Activated CD4-positive, alpha-beta T cell treated with anti-CD3 and anti-CD28 coated beads, Interleukin-2, amount 10 ng/mL, durations not matched to agents 24 days and 14 days (primary cell): ENCODE results near the gene TBC1D8. TPM values are rescaled to one million over a fixed set of nuclear protein-coding genes. Genes with fewer than 3 reads are reported as not detected.

ENCODE experiments used
- DNase-seq: peaks from one replicate; pipeline ENCODE4 v3.0.0; 2022
- H3K27ac Mint-ChIP-seq: one replicate; pipeline ENCODE4 v1.8.0; 2022; ENCODE audit warnings: mild to moderate bottlenecking, mixed read lengths
- H3K27me3 Mint-ChIP-seq: one replicate; pipeline ENCODE4 v1.8.0; 2022; ENCODE audit warnings: mixed read lengths
- H3K36me3 Mint-ChIP-seq: one replicate; pipeline ENCODE4 v1.8.0; 2022; ENCODE audit warnings: low read depth, mild to moderate bottlenecking, mixed read lengths
- H3K4me1 Mint-ChIP-seq: one replicate; pipeline ENCODE4 v1.8.0; 2021; ENCODE audit warnings: mixed read lengths
- H3K4me3 Mint-ChIP-seq: one replicate; pipeline ENCODE4 v1.8.0; 2022; ENCODE audit warnings: mild to moderate bottlenecking, moderate library complexity, mixed read lengths
- H3K9me3 Mint-ChIP-seq: one replicate; pipeline ENCODE4 v1.8.0; 2021; ENCODE audit warnings: mixed read lengths
- intact Hi-C: fragments of 100-400 bp; cut with micrococcal nuclease; formaldehyde crosslinking; loops from one replicate; pipeline ENCODE4 v1.15.1; 2023
- total RNA-seq: library from RNA; stranded (reverse); gene quantifications from 2 replicates; pipeline ENCODE4 v1.2.3, GENCODE V29; 2022

TBC1D8 gene
- total RNA-seq, 1 donor from 2014 or later = 1.4 TPM

DNA sequence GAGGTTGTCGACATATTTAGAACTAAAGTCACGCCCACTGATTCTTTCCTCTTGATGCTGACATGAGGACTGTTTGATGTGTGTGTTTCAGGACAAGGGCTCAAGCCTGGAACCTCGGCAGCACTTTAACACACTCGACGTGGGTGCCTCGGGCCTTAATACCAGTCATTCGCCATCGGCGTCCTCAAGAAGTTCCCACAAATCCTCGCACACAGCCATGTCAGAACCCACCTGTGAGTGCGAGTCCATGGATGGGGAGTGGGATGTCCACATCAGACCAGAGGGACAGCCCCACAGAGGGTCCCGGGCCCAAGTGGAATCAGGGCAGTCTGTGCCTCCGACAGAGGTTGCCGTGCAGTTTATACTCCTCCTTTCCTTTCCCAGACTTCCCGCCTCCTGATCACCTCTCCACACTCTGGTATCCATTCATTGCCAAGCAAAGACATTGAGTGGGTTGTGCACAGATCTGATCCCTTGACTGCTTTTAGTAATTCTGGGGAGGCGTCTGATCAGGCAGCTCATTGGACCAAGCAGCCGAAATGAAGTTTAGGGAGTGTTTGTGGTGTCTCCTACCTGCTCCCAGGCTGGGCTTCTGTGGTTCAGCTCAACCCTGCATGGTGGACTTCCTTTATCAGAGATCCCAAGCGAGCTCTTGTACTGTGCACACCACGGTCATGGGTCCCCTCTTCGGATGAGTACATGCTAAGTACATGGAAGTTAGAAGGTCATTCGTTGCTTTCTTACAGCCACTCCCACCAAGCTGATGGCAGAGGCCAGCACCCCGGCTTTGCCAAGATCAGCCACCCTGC is 176.3 kb downstream of the TBC1D8 start:
- H3K27me3 Mint-ChIP-seq = no peaks in the 10 kb centered on the region
- intact Hi-C loops = no loop called here
- no peak for DNase-seq
- H3K4me1 Mint-ChIP-seq = peaks cover 2% of the 10 kb centered on the region
- H3K9me3 Mint-ChIP-seq = no peaks in the 10 kb centered on the region
- no peak overlapping the region for H3K4me3 Mint-ChIP-seq
- no peaks in the 10 kb centered on the region for H3K36me3 Mint-ChIP-seq
- H3K27ac Mint-ChIP-seq = no peak overlapping the region

DNA sequence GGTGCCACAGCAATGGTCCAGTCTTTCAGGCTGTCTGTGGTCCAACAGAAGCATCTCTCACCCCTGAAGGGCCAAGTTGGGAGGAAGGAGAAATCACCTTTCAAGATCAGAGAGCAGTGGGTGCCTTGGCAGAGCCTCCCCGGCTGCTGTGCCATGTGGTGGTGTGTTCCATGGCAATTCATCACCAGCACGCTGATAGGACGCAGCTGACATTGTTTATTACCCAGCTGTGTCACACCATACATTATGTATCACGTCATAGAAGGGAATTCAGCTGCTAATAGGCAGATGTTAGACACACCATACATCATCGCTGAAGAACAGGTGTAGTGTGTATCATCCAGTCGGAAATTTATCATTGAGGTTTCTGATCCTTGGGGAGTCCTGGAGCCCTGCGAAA is 178.7 kb downstream of the TBC1D8 start:
- Mint-ChIP-seq H3K27ac (no peak overlapping the region), H3K9me3 (no peaks in the 10 kb centered on the region), H3K4me1 (no peaks in the 10 kb centered on the region)

DNA sequence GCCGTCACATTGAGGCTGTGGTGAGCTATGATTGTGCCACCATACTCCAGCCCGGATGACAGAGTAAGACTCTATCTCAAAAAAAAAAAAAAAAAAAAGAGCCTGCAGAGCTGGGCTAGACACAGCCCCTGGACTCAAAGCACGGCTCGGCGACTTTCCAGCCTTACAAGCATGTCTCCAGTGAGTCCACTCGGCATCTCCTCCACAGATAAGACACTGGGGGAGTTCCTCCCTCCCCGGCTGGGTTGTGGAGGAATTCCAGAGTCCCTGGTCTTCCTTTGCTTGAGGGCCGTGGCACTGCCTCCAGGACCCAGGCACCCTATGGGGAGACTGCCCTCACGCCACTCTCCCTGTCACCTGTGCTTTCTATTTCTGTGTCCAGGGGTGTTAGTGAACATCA is 180.0 kb downstream of the TBC1D8 start:
- intact Hi-C loops = no loop called here
- Mint-ChIP-seq H3K9me3 (no peaks in the 10 kb centered on the region), H3K4me3 (no peak overlapping the region), H3K27ac (no peak overlapping the region), H3K27me3 (no peaks in the 10 kb centered on the region), H3K4me1 (no peaks in the 10 kb centered on the region), H3K36me3 (no peaks in the 10 kb centered on the region)
- no peak for DNase-seq

More for the DNA sequence above, 178.7 kb downstream of the TBC1D8 start:
- intact Hi-C loops = no loop called here
- DNase-seq = no peak
- Mint-ChIP-seq H3K4me3 (no peak overlapping the region), H3K36me3 (no peaks in the 10 kb centered on the region), H3K27me3 (no peaks in the 10 kb centered on the region)

DNA sequence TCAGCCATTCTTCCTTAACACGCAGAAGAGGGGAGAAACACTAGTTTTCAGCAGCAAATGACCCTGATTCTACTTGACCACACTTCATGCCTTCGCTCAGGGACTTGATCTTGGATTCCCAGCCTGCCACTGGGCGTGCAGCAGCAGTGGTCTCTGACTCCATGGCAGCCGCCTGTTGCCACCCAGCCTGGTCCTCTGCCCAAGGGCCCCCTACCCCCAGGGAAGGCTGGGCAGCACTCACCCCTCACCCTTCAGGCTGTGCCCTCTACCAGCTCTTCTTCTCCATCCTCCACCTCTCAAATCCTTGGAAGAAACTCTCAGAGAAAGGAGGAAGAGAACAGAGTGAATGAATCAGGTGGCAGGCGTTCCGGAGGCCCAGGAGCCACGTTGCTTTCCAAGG is 181.2 kb downstream of the TBC1D8 start:
- Mint-ChIP-seq H3K27ac (no peak overlapping the region), H3K36me3 (no peaks in the 10 kb centered on the region), H3K27me3 (no peaks in the 10 kb centered on the region), H3K4me1 (no peaks in the 10 kb centered on the region), H3K4me3 (no peak overlapping the region), H3K9me3 (no peaks in the 10 kb centered on the region)
- no peak for DNase-seq
- intact Hi-C loops = no loop called here

DNA sequence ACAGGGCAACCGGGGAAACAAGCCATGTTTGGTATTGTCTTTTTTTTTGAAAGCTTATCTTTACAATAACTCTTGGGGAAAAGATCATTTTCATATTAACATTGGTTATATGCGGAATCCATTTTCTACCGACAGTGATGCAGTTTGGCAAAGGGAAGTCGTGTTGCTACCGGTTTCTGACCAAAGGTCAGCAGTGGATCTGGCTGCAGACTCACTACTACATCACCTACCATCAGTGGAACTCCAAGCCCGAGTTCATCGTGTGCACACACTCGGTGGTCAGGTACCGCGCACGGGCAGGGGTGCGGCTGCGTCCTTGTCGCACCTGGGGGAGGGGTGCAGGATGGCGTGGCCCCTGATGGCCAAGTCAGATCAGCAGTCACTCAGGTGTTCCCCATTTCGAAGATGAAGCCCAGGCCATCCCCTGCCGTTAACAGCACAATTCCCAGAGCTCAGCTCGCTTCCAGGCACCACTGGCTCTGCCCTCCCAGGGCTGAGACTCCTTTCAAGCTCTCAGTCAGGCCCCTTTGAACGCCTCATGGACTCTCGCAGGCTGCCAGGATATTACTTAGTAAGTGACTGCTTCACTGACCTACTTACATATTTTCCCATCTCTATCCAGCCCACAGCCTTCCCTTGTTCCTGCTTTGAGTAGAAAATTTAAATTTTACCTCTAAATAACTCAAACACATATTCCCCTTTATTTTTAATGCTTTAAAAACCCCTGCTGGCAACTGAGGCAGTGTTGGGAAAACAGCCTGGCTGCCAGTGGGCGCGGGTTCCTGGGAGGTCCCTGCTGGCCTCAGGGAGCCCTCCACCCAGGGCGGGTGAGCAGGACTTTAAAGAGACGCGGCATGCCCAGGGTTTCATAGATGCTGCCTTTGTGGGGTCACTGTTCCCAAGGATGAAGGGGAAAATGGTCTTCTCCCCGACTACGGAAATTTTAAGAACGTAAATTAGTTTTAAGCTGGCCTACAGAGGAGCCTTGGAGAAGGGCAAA is 182.7 kb downstream of the TBC1D8 start:
- peaks cover 2% of the 10 kb centered on the region for H3K4me1 Mint-ChIP-seq
- no peak overlapping the region for H3K4me3 Mint-ChIP-seq
- no peaks in the 10 kb centered on the region for H3K27me3 Mint-ChIP-seq
- intact Hi-C loops = no loop called here
- DNase-seq = no peak
- no peak overlapping the region for H3K27ac Mint-ChIP-seq
- no peaks in the 10 kb centered on the region for H3K36me3 Mint-ChIP-seq
- H3K9me3 Mint-ChIP-seq = no peaks in the 10 kb centered on the region

DNA sequence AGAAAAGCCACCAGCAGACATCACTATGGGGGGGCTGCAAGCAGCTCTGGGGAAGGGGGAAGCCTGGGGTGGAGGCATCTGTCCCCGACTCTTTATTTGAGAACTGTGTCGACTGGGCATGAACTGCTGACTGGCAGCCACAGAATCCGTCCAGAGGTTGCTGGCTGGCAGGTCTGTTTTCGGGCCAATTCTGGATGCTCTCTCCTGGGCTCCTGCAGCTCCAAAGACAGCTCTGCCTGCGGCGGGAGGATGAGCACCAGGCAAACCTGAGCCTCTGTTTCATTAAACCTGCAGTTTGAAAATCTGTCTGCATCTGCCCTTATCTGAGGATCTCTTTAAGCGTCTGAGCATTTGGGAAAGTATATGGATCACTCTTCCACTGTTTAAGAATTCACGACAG is 183.5 kb downstream of the TBC1D8 start:
- Mint-ChIP-seq H3K27ac (no peak overlapping the region), H3K4me3 (no peak overlapping the region), H3K36me3 (no peaks in the 10 kb centered on the region), H3K4me1 (peaks cover 2% of the 10 kb centered on the region), H3K9me3 (no peaks in the 10 kb centered on the region), H3K27me3 (no peaks in the 10 kb centered on the region)
- intact Hi-C loops = no loop called here
- no peak for DNase-seq

DNA sequence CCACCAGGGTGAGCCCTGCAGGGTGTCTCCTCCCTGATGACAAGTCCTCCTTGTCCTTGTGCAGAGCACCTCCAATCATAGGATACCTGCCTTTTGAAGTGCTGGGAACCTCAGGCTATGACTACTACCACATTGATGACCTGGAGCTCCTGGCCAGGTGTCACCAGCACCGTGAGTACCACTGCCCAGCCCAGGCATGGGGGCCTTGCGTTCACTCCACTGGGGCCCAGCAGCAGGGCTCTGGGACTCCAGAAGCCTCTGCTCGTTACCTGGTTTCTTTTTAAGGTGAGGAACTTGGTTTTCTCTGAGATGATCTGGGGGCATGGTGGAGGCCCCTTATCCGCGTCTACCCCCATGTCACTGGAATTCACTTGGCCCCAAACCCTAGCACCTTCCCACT is 185.6 kb downstream of the TBC1D8 start:
- H3K9me3 Mint-ChIP-seq = no peaks in the 10 kb centered on the region
- H3K4me3 Mint-ChIP-seq = no peak overlapping the region
- no peak for DNase-seq
- H3K27ac Mint-ChIP-seq = no peak overlapping the region
- intact Hi-C loops = no loop called here
- no peaks in the 10 kb centered on the region for H3K27me3 Mint-ChIP-seq
- no peaks in the 10 kb centered on the region for H3K36me3 Mint-ChIP-seq
- H3K4me1 Mint-ChIP-seq = peaks cover 2% of the 10 kb centered on the region

DNA sequence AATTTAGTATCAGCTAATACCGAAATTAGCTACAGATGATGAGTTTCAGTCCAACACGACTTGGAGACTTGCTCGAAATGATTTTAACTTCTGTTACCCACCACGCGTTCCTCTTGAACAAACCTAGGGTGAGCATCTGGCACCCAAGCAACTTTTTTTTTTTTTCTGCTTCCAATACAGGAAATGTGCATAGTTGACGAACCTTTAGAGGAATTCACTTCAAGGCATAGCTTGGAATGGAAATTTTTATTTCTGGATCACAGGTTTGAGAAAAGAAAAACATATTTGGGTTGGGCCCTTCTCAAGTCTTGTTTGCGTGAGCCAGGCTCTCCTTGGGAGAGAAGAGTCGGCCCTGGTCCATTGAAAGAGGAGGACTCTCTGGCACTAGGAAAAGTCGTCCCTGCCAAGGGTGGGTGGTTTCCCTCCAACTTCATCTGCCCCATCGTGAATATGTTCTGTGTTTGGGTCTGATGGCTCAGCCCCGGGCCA is 186.5 kb downstream of the TBC1D8 start:
- no peak for DNase-seq
- Mint-ChIP-seq H3K27me3 (no peaks in the 10 kb centered on the region), H3K4me1 (peaks cover 3% of the 10 kb centered on the region), H3K27ac (no peak overlapping the region), H3K4me3 (no peak overlapping the region), H3K9me3 (no peaks in the 10 kb centered on the region), H3K36me3 (no peaks in the 10 kb centered on the region)
- intact Hi-C loops = no loop called here

DNA sequence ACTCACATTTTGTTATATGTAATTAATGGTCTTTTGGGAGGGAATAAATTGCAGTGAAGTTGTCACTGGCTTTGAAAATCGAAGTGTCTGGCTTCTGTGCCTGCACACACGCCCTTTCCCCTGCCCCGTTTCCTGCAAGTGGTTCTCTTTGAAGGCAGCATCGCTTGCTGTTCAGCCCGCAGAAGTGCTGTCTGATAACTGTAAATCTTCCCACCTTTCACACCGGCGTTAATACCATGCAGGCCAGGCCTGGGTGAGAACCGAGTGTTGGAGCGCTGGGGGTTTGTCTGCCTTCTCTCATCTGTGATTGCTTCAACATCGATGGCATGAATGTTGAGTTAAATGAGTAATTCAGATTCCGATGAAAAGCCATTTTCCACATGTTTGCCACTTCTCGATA is 187.0 kb downstream of the TBC1D8 start:
- Mint-ChIP-seq H3K27me3 (peaks cover 1% of the 10 kb centered on the region), H3K36me3 (no peaks in the 10 kb centered on the region), H3K4me3 (no peak overlapping the region), H3K9me3 (no peaks in the 10 kb centered on the region), H3K27ac (no peak overlapping the region), H3K4me1 (peaks cover 4% of the 10 kb centered on the region)
- intact Hi-C loops = no loop called here
- peak; percentile 65 for DNase-seq

DNA sequence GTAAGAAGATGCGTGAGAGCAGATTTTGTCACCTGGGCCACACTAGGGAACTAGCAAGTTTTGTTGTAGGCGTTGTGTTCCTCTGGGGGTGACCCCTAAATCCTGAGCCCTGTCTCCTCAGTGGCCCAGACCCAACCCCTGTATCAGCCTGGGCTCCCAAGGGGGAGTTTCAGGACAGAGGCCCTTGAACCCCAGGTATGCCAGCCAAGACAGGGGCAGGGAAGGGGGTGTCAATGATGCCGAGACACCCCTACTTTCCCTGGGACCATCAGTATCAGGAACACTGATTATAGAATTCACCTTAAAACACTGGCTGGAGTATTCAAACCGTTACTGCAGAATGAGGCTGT is 188.2 kb downstream of the TBC1D8 start:
- Mint-ChIP-seq H3K4me1 (peaks cover 4% of the 10 kb centered on the region), H3K27me3 (peaks cover 2% of the 10 kb centered on the region), H3K27ac (no peak overlapping the region), H3K36me3 (no peaks in the 10 kb centered on the region), H3K4me3 (no peak overlapping the region), H3K9me3 (no peaks in the 10 kb centered on the region)
- intact Hi-C loops = no loop called here
- no peak for DNase-seq

DNA sequence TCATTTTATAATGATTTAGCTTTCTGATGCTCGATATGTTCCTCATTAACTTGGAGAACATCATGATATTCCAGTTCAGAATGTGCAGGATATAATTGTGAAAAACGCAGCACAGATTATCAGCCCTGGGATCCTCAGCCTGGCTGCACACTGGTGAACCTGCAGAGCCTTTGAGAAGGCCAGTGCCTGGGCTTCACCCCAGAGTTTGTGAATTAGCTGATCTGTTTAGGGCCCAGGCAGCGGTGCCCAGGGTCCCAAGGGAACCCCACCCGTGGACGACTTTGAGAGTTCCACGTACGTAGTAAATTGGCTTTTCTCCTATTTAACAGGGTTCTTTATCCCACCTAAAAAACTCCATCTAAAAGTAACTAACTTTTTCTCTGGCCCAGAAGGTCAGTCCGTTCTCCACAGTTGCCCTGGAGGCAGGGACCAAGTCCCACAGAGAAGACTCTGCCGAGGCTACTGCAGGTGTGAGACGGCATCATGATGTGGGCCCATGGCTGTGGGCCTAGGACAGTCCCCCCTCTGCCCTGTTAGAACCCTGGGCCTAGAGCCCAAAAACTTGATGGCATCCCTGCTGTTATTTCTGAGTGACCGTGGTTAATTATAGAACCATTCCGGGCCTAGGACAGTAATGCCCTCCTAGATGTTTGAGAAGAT is 188.7 kb downstream of the TBC1D8 start:
- Mint-ChIP-seq H3K4me1 (peaks cover 4% of the 10 kb centered on the region), H3K9me3 (no peaks in the 10 kb centered on the region), H3K27me3 (peaks cover 2% of the 10 kb centered on the region), H3K36me3 (no peaks in the 10 kb centered on the region), H3K27ac (no peak overlapping the region), H3K4me3 (no peak overlapping the region)
- DNase-seq = no peak
- intact Hi-C loops = no loop called here

DNA sequence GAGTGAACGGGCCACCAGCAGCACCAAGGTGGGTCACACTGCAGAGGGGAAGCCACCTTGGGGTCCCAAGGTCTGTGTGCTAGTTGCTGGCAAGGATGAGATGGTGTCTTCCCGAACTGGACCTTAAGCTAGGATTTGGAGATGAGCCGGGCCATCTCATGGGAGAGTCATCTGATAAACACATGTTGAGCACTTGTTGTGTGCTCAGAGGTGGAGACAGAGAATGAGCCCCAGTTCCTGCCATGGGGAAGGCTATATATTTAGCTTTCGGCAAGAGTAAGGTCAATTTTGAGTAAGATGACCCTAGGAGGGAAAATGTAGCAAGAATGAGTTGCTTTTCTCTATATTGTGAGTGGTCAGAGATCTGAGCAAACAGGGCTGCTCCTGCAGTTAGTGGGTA is 190.5 kb downstream of the TBC1D8 start:
- Mint-ChIP-seq H3K36me3 (no peaks in the 10 kb centered on the region), H3K27me3 (peaks cover 2% of the 10 kb centered on the region), H3K4me1 (peaks cover 4% of the 10 kb centered on the region), H3K4me3 (no peak overlapping the region), H3K9me3 (no peaks in the 10 kb centered on the region), H3K27ac (no peak overlapping the region)
- intact Hi-C loops = no loop called here
- DNase-seq = no peak

DNA sequence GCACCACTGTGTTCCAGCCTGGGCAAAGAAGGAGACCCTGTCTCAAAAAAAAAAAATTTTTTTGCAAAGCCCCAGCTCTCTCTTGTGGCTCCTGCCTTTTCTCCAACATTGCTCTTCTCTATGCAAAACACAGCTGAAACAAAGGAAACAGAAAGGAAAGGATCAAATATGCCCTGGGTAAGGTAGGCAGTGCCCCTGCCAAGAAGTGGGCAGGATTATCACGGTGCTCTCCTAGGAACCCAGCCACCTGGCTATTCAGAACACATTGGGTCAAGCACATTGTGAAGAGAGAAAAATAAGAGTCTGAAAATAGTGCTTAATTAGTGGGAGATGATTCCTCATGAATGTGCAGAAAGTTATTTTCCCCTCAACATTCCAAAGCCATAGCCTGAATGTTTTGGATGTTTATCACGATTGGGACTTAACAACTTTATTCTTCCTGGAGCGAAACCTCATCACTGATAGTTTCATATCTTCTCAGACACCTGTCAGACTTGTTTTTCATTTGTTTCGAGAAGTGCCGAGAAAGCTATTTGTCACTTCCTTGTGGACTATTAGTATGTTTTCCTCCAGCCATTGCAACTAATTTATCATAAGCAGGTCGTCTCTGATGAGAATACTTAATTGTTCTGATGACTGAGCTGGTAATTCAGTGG is 191.8 kb downstream of the TBC1D8 start:
- Mint-ChIP-seq H3K27me3 (peaks cover 2% of the 10 kb centered on the region), H3K4me1 (peaks cover 4% of the 10 kb centered on the region), H3K9me3 (no peaks in the 10 kb centered on the region), H3K36me3 (no peaks in the 10 kb centered on the region), H3K4me3 (no peak overlapping the region), H3K27ac (no peak overlapping the region)
- no peak for DNase-seq
- intact Hi-C loops = no loop called here
